Measurements from ENCODE around the gene MYO1B. TPM values are rescaled to one million over a fixed set of nuclear protein-coding genes. Genes with fewer than 3 reads are reported as not detected.

Gene MYO1B
- polyA plus RNA-seq, 1 donor from 2014 or later = 72.2 TPM

GRCh38 chr2:191434072-191434471, 188.9 kb downstream of the MYO1B start:
- Histone ChIP-seq H2AFZ (ENCODE audit: low read depth, low read length) (no peak overlapping the region), H3K9me2 (ENCODE audit: insufficient read depth, low read length) (no peaks in the 10 kb centered on the region), H3K27ac (ENCODE audit: low read length) (no peak overlapping the region), H3F3A (ENCODE audit: insufficient read depth, low read length, poor library complexity, severe bottlenecking) (no peaks in the 10 kb centered on the region), H4K20me1 (ENCODE audit: insufficient read depth) (no peaks in the 10 kb centered on the region), H3K79me2 (replicated peaks; ENCODE audit: insufficient read depth, low read length) (no peaks in the 10 kb centered on the region), H3K36me3 (ENCODE audit: insufficient read depth, low read length) (no peaks in the 10 kb centered on the region), H3K4me3 (ENCODE audit: low read length) (no peak overlapping the region), H3K9ac (ENCODE audit: low read length) (no peak overlapping the region), H3K4me2 (ENCODE audit: low read length) (no peak overlapping the region), H3K27me3 (ENCODE audit: insufficient read depth, low read depth, low read length) (no peaks in the 10 kb centered on the region), H3K9me3 (ENCODE audit: low read length) (no peaks in the 10 kb centered on the region)
- TF ChIP-seq TAF1 (IDR thresholded peaks at IDR 0.05; ENCODE audit: low read depth) (no peak), POLR2AphosphoS5 (IDR thresholded peaks at IDR 0.05) (no peak), EP300 (conservative IDR thresholded peaks at IDR 0.05; ENCODE audit: poor library complexity, severe bottlenecking) (no peak), CTCF (IDR thresholded peaks at IDR 0.05; ENCODE audit: poor library complexity, severe bottlenecking) (no peak), REST (IDR thresholded peaks at IDR 0.05; ENCODE audit: borderline replicate concordance) (no peak), RAD21 (conservative IDR thresholded peaks at IDR 0.05) (no peak), SMC3 (conservative IDR thresholded peaks at IDR 0.05; ENCODE audit: poor library complexity) (no peak), EZH2 (IDR thresholded peaks at IDR 0.05; ENCODE audit: borderline replicate concordance, insufficient read depth, low read length, poor library complexity, severe bottlenecking) (no peak)

GRCh38 chr2:191435141-191435540, 189.9 kb downstream of the MYO1B start:
- no peaks in the 10 kb centered on the region for H3K79me2 ChIP-seq (replicated peaks; ENCODE audit: insufficient read depth, low read length)
- no peaks in the 10 kb centered on the region for H3K9me2 ChIP-seq (ENCODE audit: insufficient read depth, low read length)
- H3K9ac ChIP-seq (ENCODE audit: low read length) = no peak overlapping the region
- H2AFZ ChIP-seq (ENCODE audit: low read depth, low read length) = no peak overlapping the region
- H3F3A ChIP-seq (ENCODE audit: insufficient read depth, low read length, poor library complexity, severe bottlenecking) = no peaks in the 10 kb centered on the region
- no peaks in the 10 kb centered on the region for H3K36me3 ChIP-seq (ENCODE audit: insufficient read depth, low read length)
- no peaks in the 10 kb centered on the region for H4K20me1 ChIP-seq (ENCODE audit: insufficient read depth)
- no peak overlapping the region for H3K4me3 ChIP-seq (ENCODE audit: low read length)
- no peaks in the 10 kb centered on the region for H3K9me3 ChIP-seq (ENCODE audit: low read length)
- no peak overlapping the region for H3K27ac ChIP-seq (ENCODE audit: low read length)
- no peak for TF ChIP-seq MXI1 (conservative IDR thresholded peaks at IDR 0.05; ENCODE audit: poor library complexity, severe bottlenecking)
- no peak for TF ChIP-seq TAF1 (IDR thresholded peaks at IDR 0.05; ENCODE audit: low read depth)
- no peak for TF ChIP-seq POLR2AphosphoS5 (IDR thresholded peaks at IDR 0.05)
- H3K27me3 ChIP-seq (ENCODE audit: insufficient read depth, low read depth, low read length) = no peaks in the 10 kb centered on the region
- H3K4me2 ChIP-seq (ENCODE audit: low read length) = no peak overlapping the region
